Endodermal cell (in vitro differentiated cells): ENCODE results near the gene THADA. TPM values are rescaled to one million over a fixed set of nuclear protein-coding genes. Genes with fewer than 3 reads are reported as not detected.

ENCODE experiments used
- DNase-seq: peaks from one replicate; pipeline ENCODE4 v3.0.0-alpha.2; 2017
- H3K27ac ChIP-seq: 2 replicates; pipeline ENCODE4 v1.5.1; 2013; ENCODE audit warnings: mild to moderate bottlenecking, low read depth, low read length, moderate library complexity
- H3K27me3 ChIP-seq: 2 replicates; pipeline ENCODE4 v1.6.1; 2013; ENCODE audit warnings: mild to moderate bottlenecking, low read length, moderate library complexity; ENCODE audit not compliant: insufficient read depth, control insufficient read depth, poor library complexity, severe bottlenecking
- H3K36me3 ChIP-seq: 2 replicates; pipeline ENCODE4 v1.7.0; 2013; ENCODE audit warnings: mild to moderate bottlenecking, low read length, moderate library complexity; ENCODE audit not compliant: control insufficient read depth, insufficient read depth
- H3K4me1 ChIP-seq: one replicate; pipeline ENCODE4 v1.7.0; 2013; ENCODE audit warnings: low read length; ENCODE audit not compliant: control insufficient read depth, insufficient read depth
- H3K4me3 ChIP-seq: 2 replicates; pipeline ENCODE4 v1.5.1; 2013; ENCODE audit warnings: mild to moderate bottlenecking, low read length, moderate library complexity
- H3K9ac ChIP-seq: 2 replicates; pipeline ENCODE4 v1.6.1; 2013; ENCODE audit warnings: mild to moderate bottlenecking, low read length, moderate library complexity; ENCODE audit not compliant: poor library complexity, severe bottlenecking; ENCODE audit errors: extremely low read depth
- H3K9me3 ChIP-seq: 2 replicates; pipeline ENCODE4 v1.6.1; 2013; ENCODE audit warnings: mild to moderate bottlenecking, low read length, moderate library complexity; ENCODE audit not compliant: control insufficient read depth
- H3K27ac Mint-ChIP-seq: 2 replicates; pipeline ENCODE4 v1.8.0; 2020; ENCODE audit warnings: mixed read lengths
- H3K27me3 Mint-ChIP-seq: 2 replicates; pipeline ENCODE4 v1.8.0; 2021; ENCODE audit warnings: mild to moderate bottlenecking, mixed read lengths; ENCODE audit not compliant: insufficient read depth
- H3K36me3 Mint-ChIP-seq: 2 replicates; pipeline ENCODE4 v1.8.0; 2020; ENCODE audit warnings: low read depth, mixed read lengths
- H3K4me1 Mint-ChIP-seq: 2 replicates; pipeline ENCODE4 v1.8.0; 2020; ENCODE audit warnings: mixed read lengths
- H3K4me3 Mint-ChIP-seq: 2 replicates; pipeline ENCODE4 v1.8.0; 2020; ENCODE audit warnings: mild to moderate bottlenecking, moderate library complexity, mixed read lengths
- H3K9me3 Mint-ChIP-seq: 2 replicates; pipeline ENCODE4 v1.8.0; 2020; ENCODE audit warnings: mild to moderate bottlenecking, mixed read lengths
- CTCF ChIP-seq: fragments of 200-600 bp; sonication (generic); conservative IDR thresholded peaks from 2 replicates; pipeline ENCODE4 v1.5.0; 2021; ENCODE audit warnings: antibody characterized with exemption, mild to moderate bottlenecking
- WGBS, 2 experiments: methylation state at CpG; one replicate each; pipeline versions ENCODE4 v1.1.5 to v1.1.7; 2013; ENCODE audit warnings: missing lambda C conversion rate in 2 of 2, mixed read lengths in 1 of 2; ENCODE audit not compliant: insufficient coverage in 1 of 2, insufficient read length in 1 of 2; 5-methylcytosine and 5-hydroxymethylcytosine counted together
- total RNA-seq, 2 donors: library from RNA; stranded (reverse); fragmentation: NEBNext Ultra II Directional in 1 of 2; extraction: Animal tissue kit (Norgen Biotek cat#: 25700) in 1 of 2; gene quantifications; 2 replicates in 1 of 2; 3 replicates in 1 of 2; pipeline ENCODE4 v1.2.1, GENCODE V29; 2021

The THADA gene
- total RNA-seq, 2 donors from 2014 or later: 32.8 to 35.0 TPM

GRCh38 chr2:43458014-43458628, 137.7 kb downstream of the THADA start:
- no peak for TF ChIP-seq CTCF
- Histone ChIP-seq H3K4me1 (peaks cover 4% of the 10 kb centered on the region), H3K4me3 (no peak overlapping the region), H3K9ac (no peak overlapping the region), H3K27ac (no peak overlapping the region), H3K36me3 (no peaks in the 10 kb centered on the region), H3K27me3 (no peaks in the 10 kb centered on the region), H3K9me3 (no peaks in the 10 kb centered on the region)
- no peak for DNase-seq
- Mint-ChIP-seq H3K36me3 (no peaks in the 10 kb centered on the region), H3K9me3 (no peaks in the 10 kb centered on the region), H3K27ac (no peak overlapping the region), H3K27me3 (no peaks in the 10 kb centered on the region), H3K4me3 (no peak overlapping the region), H3K4me1 (peaks cover 56% of the 10 kb centered on the region)
- WGBS, 2 experiments: 83 to 91% methylated on average over 1 to 4 of the region's 4 CpGs

GRCh38 chr2:43455731-43456642, 139.9 kb downstream of the THADA start:
- Mint-ChIP-seq H3K27ac (no peak overlapping the region), H3K4me3 (no peak overlapping the region), H3K27me3 (no peaks in the 10 kb centered on the region), H3K36me3 (no peaks in the 10 kb centered on the region), H3K9me3 (no peaks in the 10 kb centered on the region), H3K4me1 (peaks cover 50% of the 10 kb centered on the region)
- H3K4me1 ChIP-seq: peaks cover 4% of the 10 kb centered on the region
- H3K9me3 ChIP-seq: no peaks in the 10 kb centered on the region
- H3K9ac ChIP-seq: no peak overlapping the region
- no peak overlapping the region for H3K27ac ChIP-seq
- TF ChIP-seq CTCF: peak; percentile 43
- DNase-seq: no peak
- H3K27me3 ChIP-seq: no peaks in the 10 kb centered on the region
- no peak overlapping the region for H3K4me3 ChIP-seq
- 92% methylated on average over 4 to 5 of the region's 6 CpGs for WGBS, 2 experiments
- no peaks in the 10 kb centered on the region for H3K36me3 ChIP-seq

GRCh38 chr2:43455296-43455695, 140.5 kb downstream of the THADA start:
- peaks cover 4% of the 10 kb centered on the region for H3K4me1 ChIP-seq
- no peaks in the 10 kb centered on the region for H3K9me3 Mint-ChIP-seq
- no peak overlapping the region for H3K4me3 ChIP-seq
- no peak overlapping the region for H3K27ac ChIP-seq
- H3K36me3 ChIP-seq: no peaks in the 10 kb centered on the region
- DNase-seq: no peak
- H3K9ac ChIP-seq: no peak overlapping the region
- WGBS, 2 experiments: 93% methylated on average over 5 of the region's 5 CpGs; no CpG with 5 or more reads in 1 of the 2 experiments
- H3K27ac Mint-ChIP-seq: peak overlapping the region; percentile 31
- no peak overlapping the region for H3K4me3 Mint-ChIP-seq
- no peaks in the 10 kb centered on the region for H3K9me3 ChIP-seq
- H3K36me3 Mint-ChIP-seq: no peaks in the 10 kb centered on the region
- H3K27me3 Mint-ChIP-seq: no peaks in the 10 kb centered on the region
- no peaks in the 10 kb centered on the region for H3K27me3 ChIP-seq
- H3K4me1 Mint-ChIP-seq: peaks cover 49% of the 10 kb centered on the region
- no peak for TF ChIP-seq CTCF
